DMS79 treated with DMSO at 0.1 percent for 48 hours (cell line): ENCODE measurements around the gene SDHAF3.

Source experiments
- DNase-seq: peaks from one replicate; lab custom pipeline; 2025; lab: John Stamatoyannopoulos, UW

The SDHAF3 gene

GRCh38 chr7:97219237-97219636, 101.7 kb downstream of the SDHAF3 start:
- no peak for DNase-seq

DNA sequence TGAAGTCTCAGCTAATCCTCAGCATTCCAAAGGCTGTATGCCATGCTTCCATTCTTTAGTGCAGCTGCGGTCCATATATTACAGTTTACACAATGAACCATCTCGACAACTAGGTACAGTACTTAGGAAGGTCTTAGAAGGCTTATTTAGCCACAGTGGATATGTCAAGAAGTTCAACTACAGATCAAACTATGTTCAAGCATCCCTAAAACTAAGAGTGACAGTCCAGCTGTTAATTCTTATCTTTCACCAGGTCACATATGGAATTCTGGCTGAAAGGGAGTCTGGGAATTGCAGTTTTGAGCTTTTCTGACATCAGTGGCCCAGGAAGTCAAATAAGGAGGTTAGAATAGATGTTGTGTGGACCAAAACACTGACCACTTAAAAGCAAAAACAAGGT, 106.8 kb downstream of the SDHAF3 start:
- no peak for DNase-seq

- no peak for DNase-seq
Observed at GRCh38 chr7:97226541-97226940, 109.0 kb downstream of the SDHAF3 start.
